Measurements from ENCODE around the gene RIPPLY3.

DNA sequence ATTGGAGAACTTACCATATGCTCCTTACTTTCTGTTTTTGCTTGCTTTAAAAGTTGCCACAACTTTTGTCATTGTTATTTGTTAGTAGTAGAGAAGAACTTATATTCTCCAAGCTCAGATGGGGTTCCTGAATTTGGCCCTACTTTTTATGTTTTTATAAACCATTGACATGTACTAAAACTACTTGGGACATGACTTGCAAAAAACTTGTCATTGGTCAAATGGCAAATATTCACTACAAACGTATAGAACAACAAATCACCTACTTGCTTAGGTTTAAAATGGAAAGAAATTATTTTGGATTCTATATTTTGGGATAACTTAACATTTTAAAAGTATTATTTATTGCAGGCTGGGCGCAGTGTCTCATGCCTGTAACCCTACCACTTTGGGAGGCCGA lies 33.7 kb downstream of the RIPPLY3 start:
- no peak for TF ChIP-seq GATA2 (IDR thresholded peaks at IDR 0.05; ENCODE audit: low read depth, low read length)
- TF ChIP-seq GATA3 (IDR thresholded peaks at IDR 0.05; ENCODE audit: low read depth, low read length): no peak
